ENCODE measurements around the gene ASB15. TPM values are rescaled to one million over a fixed set of nuclear protein-coding genes. Genes with fewer than 3 reads are reported as not detected.
"Not testable (repeated sequence)": the region's sequence is repeated elsewhere in the genome, so short reads cannot be mapped to it uniquely, and the experiment has no call there.

Gene ASB15
- total RNA-seq, result not detected

GRCh38 chr7:123601530-123601929 is at the start of gene ASB15:
Gene ASB15 (plus strand): TSS chr7:123601821. CDS start chr7:123614503, 12,682 bp downstream.
- Mint-ChIP-seq H3K4me3 (no peak within 1 kb of the TSS), H3K27me3 (peaks cover 7% of the 10 kb centered on the region), H3K4me1 (no peaks in the 10 kb centered on the region), H3K27ac (no peak within 1 kb of the TSS), H3K36me3 (no peaks in the 10 kb centered on the region), H3K9me3 (no peaks in the 10 kb centered on the region)
- POLR2A ChIA-PET, result no interaction called here
- ATAC-seq (ENCODE audit: low read depth) (no peak), DNase-seq (no peak)

- H3K4me3 Mint-ChIP-seq; H3K4me1 Mint-ChIP-seq; POLR2A ChIA-PET; H3K27me3 Mint-ChIP-seq; H3K9me3 Mint-ChIP-seq; H3K27ac Mint-ChIP-seq; DNase-seq; ATAC-seq (ENCODE audit: low read depth): not testable (repeated sequence)
- peaks cover 24% of the 10 kb centered on the region for H3K36me3 Mint-ChIP-seq
Observed at GRCh38 chr7:123552134-123552533, 49.5 kb upstream of the ASB15 start.

GRCh38 chr7:123552641-123553040 is 49.0 kb upstream of the ASB15 start:
- Mint-ChIP-seq H3K9me3 (no peaks in the 10 kb centered on the region), H3K36me3 (peaks cover 21% of the 10 kb centered on the region), H3K4me1 (peaks cover 4% of the 10 kb centered on the region), H3K27ac (no peak overlapping the region), H3K4me3 (no peak overlapping the region), H3K27me3 (no peaks in the 10 kb centered on the region)
- POLR2A ChIA-PET, result no interaction called here
- ATAC-seq (ENCODE audit: low read depth) (no peak), DNase-seq (no peak)

- Mint-ChIP-seq H3K27me3 (no peaks in the 10 kb centered on the region), H3K4me3 (no peak overlapping the region), H3K27ac (no peak overlapping the region), H3K9me3 (no peaks in the 10 kb centered on the region), H3K36me3 (peaks cover 20% of the 10 kb centered on the region), H3K4me1 (peaks cover 6% of the 10 kb centered on the region)
- no peak for DNase-seq
- ATAC-seq (ENCODE audit: low read depth), result no peak
- POLR2A ChIA-PET, result no interaction called here
Observed at GRCh38 chr7:123553159-123553558, 48.5 kb upstream of the ASB15 start.

GRCh38 chr7:123555484-123555883 is 46.1 kb upstream of the ASB15 start:
- POLR2A ChIA-PET, result no interaction called here

GRCh38 chr7:123557016-123557397 is 44.6 kb upstream of the ASB15 start:
- no peaks in the 10 kb centered on the region for H3K27me3 Mint-ChIP-seq
- no peak for ATAC-seq (ENCODE audit: low read depth)
- POLR2A ChIA-PET, result interaction anchor here (1.2 to 1.4 kb wide), 3 partner anchors 22 to 192 kb away, joined by 3 to 7 read pairs (median 6); partner anchors contain the start of genes IQUB and WASL
- DNase-seq, result no peak
- no peak overlapping the region for H3K4me3 Mint-ChIP-seq
- H3K9me3 Mint-ChIP-seq, result no peaks in the 10 kb centered on the region
- H3K27ac Mint-ChIP-seq, result no peak overlapping the region
- peaks cover 6% of the 10 kb centered on the region for H3K4me1 Mint-ChIP-seq
- peaks cover 12% of the 10 kb centered on the region for H3K36me3 Mint-ChIP-seq

More at GRCh38 chr7:123555484-123555883, 46.1 kb upstream of the ASB15 start:
- Mint-ChIP-seq H3K27me3 (no peaks in the 10 kb centered on the region), H3K4me3 (no peak overlapping the region), H3K4me1 (peaks cover 6% of the 10 kb centered on the region), H3K9me3 (no peaks in the 10 kb centered on the region), H3K36me3 (peaks cover 12% of the 10 kb centered on the region), H3K27ac (no peak overlapping the region)
- DNase-seq (no peak), ATAC-seq (ENCODE audit: low read depth) (no peak)

GRCh38 chr7:123557398-123558288 is 44.0 kb upstream of the ASB15 start, which contains the start of gene NDUFA5:
Gene NDUFA5 (minus strand): TSS chr7:123557818. CDS start chr7:123557795, 23 bp downstream.
- DNase-seq, result peak; percentile 84
- H3K9me3 Mint-ChIP-seq, result no peaks in the 10 kb centered on the region
- H3K36me3 Mint-ChIP-seq, result peaks cover 8% of the 10 kb centered on the region
- no peaks in the 10 kb centered on the region for H3K27me3 Mint-ChIP-seq
- no peak within 1 kb of the TSS for H3K27ac Mint-ChIP-seq
- POLR2A ChIA-PET, result interaction anchor here (0.6 to 1.4 kb wide), 7 partner anchors 18 to 677 kb away, joined by 3 to 7 read pairs (median 3); partner anchors contain the start of genes IQUB and WASL
- peaks cover 6% of the 10 kb centered on the region for H3K4me1 Mint-ChIP-seq
- ATAC-seq (ENCODE audit: low read depth), result peak; percentile 95
- H3K4me3 Mint-ChIP-seq, result no peak within 1 kb of the TSS

GRCh38 chr7:123558289-123558874 is 43.2 kb upstream of the ASB15 start:
- Mint-ChIP-seq H3K4me1 (peaks cover 4% of the 10 kb centered on the region), H3K27me3 (no peaks in the 10 kb centered on the region), H3K27ac (no peak overlapping the region), H3K36me3 (peaks cover 2% of the 10 kb centered on the region), H3K4me3 (no peak overlapping the region), H3K9me3 (no peaks in the 10 kb centered on the region)
- ATAC-seq (ENCODE audit: low read depth), result no peak
- POLR2A ChIA-PET, result interaction anchor here (0.6 to 1.4 kb wide), 7 partner anchors 18 to 677 kb away, joined by 3 to 7 read pairs (median 3); partner anchors contain the start of genes IQUB and WASL
- DNase-seq, result no peak

- no peak for ATAC-seq (ENCODE audit: low read depth)
- POLR2A ChIA-PET, result no interaction called here
- no peak overlapping the region for H3K27ac Mint-ChIP-seq
Observed at GRCh38 chr7:123562121-123562520, 39.5 kb upstream of the ASB15 start.

GRCh38 chr7:123569352-123570010 is 32.1 kb upstream of the ASB15 start:
- Mint-ChIP-seq H3K9me3 (no peaks in the 10 kb centered on the region), H3K27ac (no peak overlapping the region), H3K27me3 (peaks cover 13% of the 10 kb centered on the region), H3K4me3 (no peak overlapping the region), H3K4me1 (no peaks in the 10 kb centered on the region), H3K36me3 (no peaks in the 10 kb centered on the region)
- POLR2A ChIA-PET, result no interaction called here
- no peak for DNase-seq
- no peak for ATAC-seq (ENCODE audit: low read depth)

More at GRCh38 chr7:123562121-123562520, 39.5 kb upstream of the ASB15 start:
- Mint-ChIP-seq H3K4me1 (peaks cover 4% of the 10 kb centered on the region), H3K4me3 (no peak overlapping the region), H3K9me3 (no peaks in the 10 kb centered on the region), H3K27me3 (peaks cover 6% of the 10 kb centered on the region), H3K36me3 (peaks cover 2% of the 10 kb centered on the region)
- DNase-seq, result no peak

GRCh38 chr7:123570390-123571182 is 31.0 kb upstream of the ASB15 start:
- no peak overlapping the region for H3K27ac Mint-ChIP-seq
- no peaks in the 10 kb centered on the region for H3K36me3 Mint-ChIP-seq
- POLR2A ChIA-PET, result no interaction called here
- no peaks in the 10 kb centered on the region for H3K9me3 Mint-ChIP-seq
- DNase-seq (no peak), ATAC-seq (ENCODE audit: low read depth) (no peak)
- peaks cover 16% of the 10 kb centered on the region for H3K27me3 Mint-ChIP-seq
- H3K4me1 Mint-ChIP-seq, result no peaks in the 10 kb centered on the region
- no peak overlapping the region for H3K4me3 Mint-ChIP-seq

GRCh38 chr7:123571187-123571586 is 30.4 kb upstream of the ASB15 start:
- H3K9me3 Mint-ChIP-seq, result no peaks in the 10 kb centered on the region
- peaks cover 16% of the 10 kb centered on the region for H3K27me3 Mint-ChIP-seq
- POLR2A ChIA-PET, result no interaction called here
- ATAC-seq (ENCODE audit: low read depth) (no peak), DNase-seq (no peak)
- no peak overlapping the region for H3K4me3 Mint-ChIP-seq
- H3K27ac Mint-ChIP-seq, result no peak overlapping the region
- H3K4me1 Mint-ChIP-seq, result no peaks in the 10 kb centered on the region
- no peaks in the 10 kb centered on the region for H3K36me3 Mint-ChIP-seq

GRCh38 chr7:123571684-123572083 is 29.9 kb upstream of the ASB15 start:
- Mint-ChIP-seq H3K9me3 (no peaks in the 10 kb centered on the region), H3K36me3 (no peaks in the 10 kb centered on the region), H3K27me3 (peaks cover 14% of the 10 kb centered on the region), H3K4me1 (no peaks in the 10 kb centered on the region), H3K4me3 (no peak overlapping the region), H3K27ac (no peak overlapping the region)
- ATAC-seq (ENCODE audit: low read depth) (no peak), DNase-seq (no peak)
- POLR2A ChIA-PET, result no interaction called here
